ENCODE measurements around the gene SETMAR. TPM values are rescaled to one million over a fixed set of nuclear protein-coding genes. Genes with fewer than 3 reads are reported as not detected.

The SETMAR gene
- total and polyA plus RNA-seq, 2 of the 4 experiments (the other 2 are of a cell fraction) = 12.7 to 18.1 TPM

DNA sequence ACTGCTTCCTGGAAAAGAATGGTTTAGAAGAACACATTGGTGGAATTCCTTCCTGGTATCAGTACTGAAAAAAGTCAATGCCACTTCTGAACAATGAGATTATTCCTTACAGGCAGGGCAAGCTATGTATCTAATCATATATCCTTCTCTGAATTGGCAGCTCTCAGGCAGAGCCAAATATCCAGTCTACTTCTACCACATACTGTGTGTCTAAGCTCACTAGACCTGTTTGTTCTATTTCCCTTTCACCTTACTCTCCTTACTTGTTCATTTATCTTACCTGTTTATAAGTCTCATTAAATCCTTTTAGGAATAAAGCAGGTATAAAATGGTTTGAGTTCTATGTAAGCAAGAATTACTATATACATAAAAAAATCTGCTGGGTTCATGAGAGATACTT is 8.3 kb downstream of the SETMAR start:
- Histone ChIP-seq H3K9me3 (ENCODE audit: control insufficient read depth, insufficient read depth, low read length) (no peaks in the 10 kb centered on the region), H3K9me1 (ENCODE audit: insufficient read depth, low read length) (no peaks in the 10 kb centered on the region; the same call in 1 of the 2 replicates), H3K4me3 (ENCODE audit: insufficient read depth, low read depth, low read length) (no peak overlapping the region), H3K79me1 (ENCODE audit: low read depth in 1 of 2, low read length in 2 of 2) (peaks cover 3 to 15% of the 10 kb centered on the region in 2 experiments; a peak in 1 of 4 replicates), H3K36me3 (ENCODE audit: control insufficient read depth, insufficient read depth, low read length) (peaks cover 4% of the 10 kb centered on the region), H3K27me3 (ENCODE audit: control insufficient read depth, insufficient read depth, low read length) (no peaks in the 10 kb centered on the region), H3K4ac (ENCODE audit: low read depth, low read length) (no peak overlapping the region), H2AFZ (replicated peaks; ENCODE audit: low read length, poor library complexity) (no peak overlapping the region), H4K20me1 (ENCODE audit: insufficient read depth, low read length) (no peaks in the 10 kb centered on the region), H3K23ac (ENCODE audit: low read depth, low read length) (no peak overlapping the region), H2AK9ac (replicated peaks; ENCODE audit: low read depth, low read length, poor library complexity) (no peak overlapping the region), H3K4me2 (ENCODE audit: low read depth, low read length) (no peak overlapping the region), H3K9ac (ENCODE audit: low read depth, low read length) (no peak overlapping the region), H3K56ac (ENCODE audit: extremely low read depth, insufficient read depth, low read length) (no peak overlapping the region), H3K14ac (replicated peaks; ENCODE audit: low read depth, low read length) (no peak overlapping the region), H2AK5ac (ENCODE audit: low read depth, low read length) (no peak overlapping the region), H2BK120ac (ENCODE audit: low read depth, low read length) (no peak overlapping the region), H2BK15ac (ENCODE audit: low read depth, low read length) (no peak overlapping the region), H2BK5ac (ENCODE audit: low read depth, low read length, poor library complexity, severe bottlenecking) (no peak overlapping the region), H3K27ac (ENCODE audit: insufficient read depth, low read length) (no peak overlapping the region), H4K91ac (ENCODE audit: insufficient read depth, low read depth, low read length) (no peak overlapping the region), H4K5ac (ENCODE audit: low read depth, low read length) (no peak overlapping the region), H3K4me1 (ENCODE audit: control insufficient read depth, insufficient read depth, low read length) (peaks cover 8% of the 10 kb centered on the region), H4K8ac (ENCODE audit: low read depth in 2 of 2, low read length in 2 of 2) (no peak overlapping the region), H2BK20ac (ENCODE audit: low read depth, low read length) (no peak overlapping the region), H3K18ac (ENCODE audit: low read depth, low read length) (no peak overlapping the region)
- DNase-seq (no peak), ATAC-seq (ENCODE audit: low read depth) (no peak)
- intact Hi-C loops (cut with micrococcal nuclease) = no loop called here
- in situ Hi-C loops (cut with MboI; ENCODE audit: low sequenced_read_pairs) = loop anchor here (25.0 kb wide), 1 partner anchor 751 kb away; no protein-coding TSS in a partner anchor
- TF ChIP-seq CEBPB (IDR thresholded peaks at IDR 0.05; ENCODE audit: low read depth, low read length) (no peak), BHLHE40 (IDR thresholded peaks at IDR 0.05; ENCODE audit: low read depth, low read length) (no peak), RFX5 (IDR thresholded peaks at IDR 0.05; ENCODE audit: low read depth, low read length) (no peak), POLR2A (IDR thresholded peaks at IDR 0.05; ENCODE audit: low read depth, low read length) (no peak), CHD1 (IDR thresholded peaks at IDR 0.05; ENCODE audit: low read depth, low read length) (no peak), MAFK (IDR thresholded peaks at IDR 0.05; ENCODE audit: low read depth, low read length) (no peak), FOS (IDR thresholded peaks at IDR 0.05; ENCODE audit: low read depth, low read length) (no peak), RCOR1 (IDR thresholded peaks at IDR 0.05; ENCODE audit: insufficient replicate concordance, low read length) (no peak), NFE2L2 (IDR thresholded peaks at IDR 0.05; ENCODE audit: low read depth, low read length) (no peak), SMC3 (IDR thresholded peaks at IDR 0.05; ENCODE audit: low read depth, low read length) (no peak), MXI1 (IDR thresholded peaks at IDR 0.05; ENCODE audit: borderline replicate concordance, low read depth, low read length) (no peak), RAD21 (IDR thresholded peaks at IDR 0.05; ENCODE audit: low read length) (no peak), MAZ (IDR thresholded peaks at IDR 0.05; ENCODE audit: borderline replicate concordance, low read depth, low read length) (no peak)
- TF ChIP-seq, protein P1, sequence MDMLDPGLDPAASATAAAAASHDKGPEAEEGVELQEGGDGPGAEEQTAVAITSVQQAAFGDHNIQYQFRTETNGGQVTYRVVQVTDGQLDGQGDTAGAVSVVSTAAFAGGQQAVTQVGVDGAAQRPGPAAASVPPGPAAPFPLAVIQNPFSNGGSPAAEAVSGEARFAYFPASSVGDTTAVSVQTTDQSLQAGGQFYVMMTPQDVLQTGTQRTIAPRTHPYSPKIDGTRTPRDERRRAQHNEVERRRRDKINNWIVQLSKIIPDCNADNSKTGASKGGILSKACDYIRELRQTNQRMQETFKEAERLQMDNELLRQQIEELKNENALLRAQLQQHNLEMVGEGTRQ (IDR thresholded peaks at IDR 0.05; ENCODE audit: low read depth, low read length) = no peak
- TF ChIP-seq, protein P2, sequence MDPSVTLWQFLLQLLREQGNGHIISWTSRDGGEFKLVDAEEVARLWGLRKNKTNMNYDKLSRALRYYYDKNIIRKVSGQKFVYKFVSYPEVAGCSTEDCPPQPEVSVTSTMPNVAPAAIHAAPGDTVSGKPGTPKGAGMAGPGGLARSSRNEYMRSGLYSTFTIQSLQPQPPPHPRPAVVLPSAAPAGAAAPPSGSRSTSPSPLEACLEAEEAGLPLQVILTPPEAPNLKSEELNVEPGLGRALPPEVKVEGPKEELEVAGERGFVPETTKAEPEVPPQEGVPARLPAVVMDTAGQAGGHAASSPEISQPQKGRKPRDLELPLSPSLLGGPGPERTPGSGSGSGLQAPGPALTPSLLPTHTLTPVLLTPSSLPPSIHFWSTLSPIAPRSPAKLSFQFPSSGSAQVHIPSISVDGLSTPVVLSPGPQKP (IDR thresholded peaks at IDR 0.05; ENCODE audit: borderline replicate concordance, low read depth, low read length) = no peak
- TF ChIP-seq, protein P3, sequence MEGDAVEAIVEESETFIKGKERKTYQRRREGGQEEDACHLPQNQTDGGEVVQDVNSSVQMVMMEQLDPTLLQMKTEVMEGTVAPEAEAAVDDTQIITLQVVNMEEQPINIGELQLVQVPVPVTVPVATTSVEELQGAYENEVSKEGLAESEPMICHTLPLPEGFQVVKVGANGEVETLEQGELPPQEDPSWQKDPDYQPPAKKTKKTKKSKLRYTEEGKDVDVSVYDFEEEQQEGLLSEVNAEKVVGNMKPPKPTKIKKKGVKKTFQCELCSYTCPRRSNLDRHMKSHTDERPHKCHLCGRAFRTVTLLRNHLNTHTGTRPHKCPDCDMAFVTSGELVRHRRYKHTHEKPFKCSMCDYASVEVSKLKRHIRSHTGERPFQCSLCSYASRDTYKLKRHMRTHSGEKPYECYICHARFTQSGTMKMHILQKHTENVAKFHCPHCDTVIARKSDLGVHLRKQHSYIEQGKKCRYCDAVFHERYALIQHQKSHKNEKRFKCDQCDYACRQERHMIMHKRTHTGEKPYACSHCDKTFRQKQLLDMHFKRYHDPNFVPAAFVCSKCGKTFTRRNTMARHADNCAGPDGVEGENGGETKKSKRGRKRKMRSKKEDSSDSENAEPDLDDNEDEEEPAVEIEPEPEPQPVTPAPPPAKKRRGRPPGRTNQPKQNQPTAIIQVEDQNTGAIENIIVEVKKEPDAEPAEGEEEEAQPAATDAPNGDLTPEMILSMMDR (conservative IDR thresholded peaks at IDR 0.05; ENCODE audit: low read depth, low read length) = no peak
- dilution Hi-C loops (cut with HindIII; ENCODE audit: low sequenced_read_pairs, unreplicated experiment) = no loop called here
- BruUV-seq (replicated peaks) = no TSS peak
- CTCF ChIA-PET = no interaction called here
- POLR2A ChIA-PET (ENCODE audit: unreplicated experiment) = no interaction called here

Data from IMR-90 (cell line).